Activated T-helper 1 cell treated with anti-CD3 and anti-CD28 coated beads, Interleukin-12 subunit alpha, Interleukin-12 subunit beta, Interleukin-2, Interleukin-4 antibody, amounts not matched to agents 30 ng/mL and 10 ng/mL and 1 ng/mL, durations not matched to agents 14 hours and 24 hours and 36 hours (primary cell): Measurements from ENCODE around the gene CARMIL3. TPM values are rescaled to one million over a fixed set of nuclear protein-coding genes. Genes with fewer than 3 reads are reported as not detected.

Source experiments
- DNase-seq: peaks from one replicate; pipeline ENCODE4 v3.0.0; 2021; ENCODE audit warnings: low spot score
- H3K27ac Mint-ChIP-seq: one replicate; pipeline ENCODE4 v1.8.0; 2021; ENCODE audit warnings: mild to moderate bottlenecking, mixed read lengths
- H3K27me3 Mint-ChIP-seq: one replicate; pipeline ENCODE4 v1.8.0; 2022; ENCODE audit warnings: mild to moderate bottlenecking, moderate library complexity, mixed read lengths; ENCODE audit not compliant: insufficient read depth
- H3K36me3 Mint-ChIP-seq: one replicate; pipeline ENCODE4 v1.8.0; 2021; ENCODE audit warnings: low read depth, mixed read lengths
- H3K4me1 Mint-ChIP-seq: one replicate; pipeline ENCODE4 v1.8.0; 2021; ENCODE audit warnings: low read depth, mixed read lengths
- H3K4me3 Mint-ChIP-seq: one replicate; pipeline ENCODE4 v1.8.0; 2021; ENCODE audit warnings: mild to moderate bottlenecking, moderate library complexity, mixed read lengths
- H3K9me3 Mint-ChIP-seq: one replicate; pipeline ENCODE4 v1.8.0; 2021; ENCODE audit warnings: mixed read lengths
- intact Hi-C: fragments of 100-400 bp; cut with micrococcal nuclease; formaldehyde crosslinking; loops from one replicate; pipeline ENCODE4 v1.15.1; 2024
- total RNA-seq: library from RNA; stranded (reverse); gene quantifications from 2 replicates; pipeline ENCODE4 v1.2.3, GENCODE V29; 2022

The CARMIL3 gene
- total RNA-seq, 1 donor from 2014 or later: 3.4 TPM

- no peaks in the 10 kb centered on the region for H3K27me3 Mint-ChIP-seq
- H3K4me1 Mint-ChIP-seq: peaks cover 36% of the 10 kb centered on the region
- peaks cover 15% of the 10 kb centered on the region for H3K36me3 Mint-ChIP-seq
- no peak for DNase-seq
- intact Hi-C loops: loop anchor here (5.0 kb wide), 1 partner anchor 105 kb away; the partner anchor contains the start of gene DHRS4L2
- H3K9me3 Mint-ChIP-seq: no peaks in the 10 kb centered on the region
- H3K27ac Mint-ChIP-seq: peak overlapping the region; percentile 86
- peak overlapping the region; percentile 100 for H3K4me3 Mint-ChIP-seq
Observed at GRCh38 chr14:24092505-24093206, 40.8 kb downstream of the CARMIL3 start.

GRCh38 chr14:24093207-24093900 is 41.5 kb downstream of the CARMIL3 start:
- intact Hi-C loops: loop anchor here (5.0 kb wide), 1 partner anchor 106 kb away; the partner anchor contains the start of gene DHRS4L2
- Mint-ChIP-seq H3K4me3 (peak overlapping the region; percentile 100), H3K4me1 (peaks cover 36% of the 10 kb centered on the region), H3K27ac (peak overlapping the region; percentile 86), H3K9me3 (no peaks in the 10 kb centered on the region), H3K27me3 (no peaks in the 10 kb centered on the region), H3K36me3 (peaks cover 18% of the 10 kb centered on the region)
- DNase-seq: no peak

- H3K4me3 Mint-ChIP-seq: peak within 1 kb of the TSS; percentile 100
- peaks cover 18% of the 10 kb centered on the region for H3K36me3 Mint-ChIP-seq
- no peaks in the 10 kb centered on the region for H3K9me3 Mint-ChIP-seq
- peak within 1 kb of the TSS; percentile 97 for H3K27ac Mint-ChIP-seq
- H3K27me3 Mint-ChIP-seq: no peaks in the 10 kb centered on the region
- peaks cover 36% of the 10 kb centered on the region for H3K4me1 Mint-ChIP-seq
- peak; percentile 70 for DNase-seq
- intact Hi-C loops: loop anchor here (1.0 to 5.0 kb wide), 9 partner anchors 13 to 107 kb away; partner anchors contain the start of genes DCAF11, DHRS4L2, IRF9 and NRL
Observed at GRCh38 chr14:24093901-24094840, 42.4 kb downstream of the CARMIL3 start, which contains the start of gene PCK2. Gene PCK2, plus strand, starts transcription at chr14:24094311. Its CDS starts 95 bp downstream, at chr14:24094406.

- no peaks in the 10 kb centered on the region for H3K27me3 Mint-ChIP-seq
- peaks cover 36% of the 10 kb centered on the region for H3K4me1 Mint-ChIP-seq
- intact Hi-C loops: loop anchor here (1.0 to 5.0 kb wide), 11 partner anchors 14 to 108 kb away; partner anchors contain the start of genes DCAF11, DHRS4L2, IRF9 and NRL
- peak overlapping the region; percentile 97 for H3K27ac Mint-ChIP-seq
- H3K36me3 Mint-ChIP-seq: peaks cover 24% of the 10 kb centered on the region
- no peak for DNase-seq
- no peaks in the 10 kb centered on the region for H3K9me3 Mint-ChIP-seq
- peak overlapping the region; percentile 100 for H3K4me3 Mint-ChIP-seq
Observed at GRCh38 chr14:24094841-24095270, 43.0 kb downstream of the CARMIL3 start.

GRCh38 chr14:24095271-24096068 is 43.7 kb downstream of the CARMIL3 start:
- Mint-ChIP-seq H3K36me3 (peaks cover 29% of the 10 kb centered on the region), H3K4me3 (peak overlapping the region; percentile 100), H3K4me1 (peaks cover 34% of the 10 kb centered on the region), H3K9me3 (no peaks in the 10 kb centered on the region), H3K27ac (peak overlapping the region; percentile 97), H3K27me3 (no peaks in the 10 kb centered on the region)
- intact Hi-C loops: loop anchor here (1.0 to 2.0 kb wide), 3 partner anchors 14 to 59 kb away; partner anchors contain the start of gene PSME1
- no peak for DNase-seq

- peak overlapping the region; percentile 68 for H3K4me3 Mint-ChIP-seq
- no peaks in the 10 kb centered on the region for H3K9me3 Mint-ChIP-seq
- intact Hi-C loops: no loop called here
- peaks cover 30% of the 10 kb centered on the region for H3K4me1 Mint-ChIP-seq
- H3K27me3 Mint-ChIP-seq: no peaks in the 10 kb centered on the region
- peaks cover 38% of the 10 kb centered on the region for H3K36me3 Mint-ChIP-seq
- DNase-seq: no peak
- peak overlapping the region; percentile 44 for H3K27ac Mint-ChIP-seq
Observed at GRCh38 chr14:24096545-24097181, 44.9 kb downstream of the CARMIL3 start.

GRCh38 chr14:24098229-24098926 is 46.6 kb downstream of the CARMIL3 start:
- Mint-ChIP-seq H3K4me3 (no peak overlapping the region), H3K4me1 (peaks cover 25% of the 10 kb centered on the region), H3K9me3 (no peaks in the 10 kb centered on the region), H3K36me3 (peaks cover 46% of the 10 kb centered on the region), H3K27me3 (no peaks in the 10 kb centered on the region), H3K27ac (no peak overlapping the region)
- no peak for DNase-seq
- intact Hi-C loops: no loop called here

GRCh38 chr14:24098927-24099813 is 47.4 kb downstream of the CARMIL3 start:
- intact Hi-C loops: no loop called here
- H3K4me1 Mint-ChIP-seq: peaks cover 20% of the 10 kb centered on the region
- no peak overlapping the region for H3K4me3 Mint-ChIP-seq
- DNase-seq: no peak
- H3K27ac Mint-ChIP-seq: peak overlapping the region; percentile 40
- H3K36me3 Mint-ChIP-seq: peaks cover 52% of the 10 kb centered on the region
- no peaks in the 10 kb centered on the region for H3K27me3 Mint-ChIP-seq
- H3K9me3 Mint-ChIP-seq: no peaks in the 10 kb centered on the region

- Mint-ChIP-seq H3K27ac (no peak overlapping the region), H3K9me3 (peaks cover 4% of the 10 kb centered on the region), H3K27me3 (no peaks in the 10 kb centered on the region), H3K4me3 (no peak overlapping the region), H3K36me3 (peaks cover 57% of the 10 kb centered on the region), H3K4me1 (peaks cover 20% of the 10 kb centered on the region)
- intact Hi-C loops: no loop called here
- no peak for DNase-seq
Observed at GRCh38 chr14:24100197-24100981, 48.6 kb downstream of the CARMIL3 start.

GRCh38 chr14:24100982-24101494 is 49.2 kb downstream of the CARMIL3 start:
- intact Hi-C loops: no loop called here
- H3K27me3 Mint-ChIP-seq: no peaks in the 10 kb centered on the region
- H3K4me1 Mint-ChIP-seq: peaks cover 17% of the 10 kb centered on the region
- H3K9me3 Mint-ChIP-seq: peaks cover 4% of the 10 kb centered on the region
- H3K4me3 Mint-ChIP-seq: no peak overlapping the region
- peaks cover 53% of the 10 kb centered on the region for H3K36me3 Mint-ChIP-seq
- no peak for DNase-seq
- H3K27ac Mint-ChIP-seq: no peak overlapping the region
